ENCODE results near the gene DHH. TPM values are rescaled to one million over a fixed set of nuclear protein-coding genes. Genes with fewer than 3 reads are reported as not detected.

DHH gene
- total RNA-seq, 1 donor from 2014 or later: 0.63 TPM

DNA sequence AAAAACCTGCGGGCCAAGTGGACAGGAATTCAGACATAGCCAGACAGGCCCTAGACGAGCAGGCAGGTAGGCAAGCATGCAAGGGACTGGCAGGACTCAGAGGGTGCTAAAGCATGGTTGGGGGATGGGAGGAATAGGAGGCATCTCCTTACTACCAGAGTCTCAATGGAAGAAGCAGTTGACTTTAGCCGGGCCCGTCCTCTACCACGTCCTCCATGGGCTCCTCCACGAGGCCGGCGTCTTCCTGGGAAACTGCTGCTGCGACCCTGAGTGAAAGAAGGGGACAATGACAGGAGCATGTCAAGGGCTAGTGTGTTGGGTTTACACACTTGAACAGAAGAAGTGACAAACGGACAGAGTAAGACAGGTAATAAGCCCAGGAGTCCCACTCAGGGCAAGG lies 45.6 kb downstream of the DHH start:
- Mint-ChIP-seq H3K27me3 (ENCODE audit: low read depth) (no peaks in the 10 kb centered on the region), H3K4me1 (no peaks in the 10 kb centered on the region), H3K36me3 (peaks cover 57% of the 10 kb centered on the region), H3K4me3 (no peak overlapping the region), H3K27ac (no peak overlapping the region), H3K9me3 (no peaks in the 10 kb centered on the region)
- TF ChIP-seq, protein P1, sequence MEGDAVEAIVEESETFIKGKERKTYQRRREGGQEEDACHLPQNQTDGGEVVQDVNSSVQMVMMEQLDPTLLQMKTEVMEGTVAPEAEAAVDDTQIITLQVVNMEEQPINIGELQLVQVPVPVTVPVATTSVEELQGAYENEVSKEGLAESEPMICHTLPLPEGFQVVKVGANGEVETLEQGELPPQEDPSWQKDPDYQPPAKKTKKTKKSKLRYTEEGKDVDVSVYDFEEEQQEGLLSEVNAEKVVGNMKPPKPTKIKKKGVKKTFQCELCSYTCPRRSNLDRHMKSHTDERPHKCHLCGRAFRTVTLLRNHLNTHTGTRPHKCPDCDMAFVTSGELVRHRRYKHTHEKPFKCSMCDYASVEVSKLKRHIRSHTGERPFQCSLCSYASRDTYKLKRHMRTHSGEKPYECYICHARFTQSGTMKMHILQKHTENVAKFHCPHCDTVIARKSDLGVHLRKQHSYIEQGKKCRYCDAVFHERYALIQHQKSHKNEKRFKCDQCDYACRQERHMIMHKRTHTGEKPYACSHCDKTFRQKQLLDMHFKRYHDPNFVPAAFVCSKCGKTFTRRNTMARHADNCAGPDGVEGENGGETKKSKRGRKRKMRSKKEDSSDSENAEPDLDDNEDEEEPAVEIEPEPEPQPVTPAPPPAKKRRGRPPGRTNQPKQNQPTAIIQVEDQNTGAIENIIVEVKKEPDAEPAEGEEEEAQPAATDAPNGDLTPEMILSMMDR (IDR thresholded peaks at IDR 0.05; ENCODE audit: unreplicated experiment): no peak
- DNase-seq (ENCODE audit: low spot score in 2 of 2, unreplicated experiment in 2 of 2): no peak

DNA sequence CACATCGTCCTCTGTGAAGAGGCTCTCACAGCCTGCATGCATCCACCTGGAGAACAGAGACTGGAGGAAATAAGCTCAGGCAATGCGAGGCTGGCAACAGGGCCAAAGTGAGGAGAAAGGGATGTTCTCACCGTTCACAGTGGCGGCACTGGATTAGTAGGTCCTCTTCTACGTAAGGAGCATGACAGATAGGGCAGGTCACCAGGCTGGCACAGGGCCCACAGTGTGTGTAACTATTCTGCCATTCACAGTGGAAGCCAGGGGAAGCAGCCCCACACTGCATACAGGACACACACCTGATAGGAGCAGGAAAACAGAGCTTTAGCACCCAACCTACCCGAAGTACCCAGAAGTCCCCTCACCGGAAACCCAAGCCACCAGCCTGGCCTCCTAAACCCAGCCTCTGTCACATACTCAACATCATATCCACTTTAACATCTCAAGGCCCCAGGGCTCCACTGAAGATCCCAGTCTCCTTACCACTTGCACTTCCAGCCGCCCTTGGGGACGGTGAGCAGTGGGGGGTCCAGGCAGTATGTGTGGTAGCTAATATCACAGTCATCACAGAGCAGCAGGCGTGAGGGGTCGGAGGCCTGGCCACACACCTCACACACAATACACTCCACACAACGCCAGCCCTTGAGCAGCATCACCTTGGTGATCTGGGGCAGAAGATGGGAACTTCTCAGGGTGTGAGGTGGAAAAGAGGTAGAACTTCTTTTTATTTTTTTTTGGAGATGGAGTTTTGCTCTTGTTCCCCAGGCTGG lies 48.3 kb downstream of the DHH start:
- Mint-ChIP-seq H3K27me3 (ENCODE audit: low read depth) (no peaks in the 10 kb centered on the region), H3K27ac (no peak overlapping the region), H3K36me3 (peaks cover 56% of the 10 kb centered on the region), H3K9me3 (no peaks in the 10 kb centered on the region), H3K4me1 (no peaks in the 10 kb centered on the region), H3K4me3 (no peak overlapping the region)
- TF ChIP-seq, protein P1 (IDR thresholded peaks at IDR 0.05; ENCODE audit: unreplicated experiment): no peak
- no peak for DNase-seq (ENCODE audit: low spot score in 2 of 2, unreplicated experiment in 2 of 2)

DNA sequence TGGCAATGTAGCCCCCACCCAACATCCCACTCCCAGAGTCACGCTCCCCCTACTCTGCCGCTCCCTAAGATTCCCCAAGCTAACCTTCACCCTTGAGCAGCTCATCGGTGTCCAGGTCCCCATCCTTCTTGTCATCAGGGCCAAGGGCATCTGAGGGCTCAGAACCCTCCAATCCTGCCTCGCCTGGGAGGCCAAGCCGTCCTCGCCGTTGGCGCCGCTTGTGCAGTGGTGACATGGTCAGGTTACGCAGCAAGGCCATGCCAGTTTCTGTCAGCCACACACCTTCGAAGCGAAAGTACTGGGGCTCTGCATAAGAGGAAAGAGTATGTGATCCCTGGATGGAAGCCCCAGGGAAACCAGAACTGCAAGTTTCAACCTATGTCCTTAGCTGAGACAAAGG lies 49.9 kb downstream of the DHH start:
- Mint-ChIP-seq H3K9me3 (no peaks in the 10 kb centered on the region), H3K4me1 (no peaks in the 10 kb centered on the region), H3K4me3 (no peak overlapping the region), H3K27ac (no peak overlapping the region), H3K36me3 (peaks cover 51% of the 10 kb centered on the region), H3K27me3 (ENCODE audit: low read depth) (no peaks in the 10 kb centered on the region)
- DNase-seq (ENCODE audit: low spot score in 2 of 2, unreplicated experiment in 2 of 2): no peak
- TF ChIP-seq, protein P1 (IDR thresholded peaks at IDR 0.05; ENCODE audit: unreplicated experiment): no peak

DNA sequence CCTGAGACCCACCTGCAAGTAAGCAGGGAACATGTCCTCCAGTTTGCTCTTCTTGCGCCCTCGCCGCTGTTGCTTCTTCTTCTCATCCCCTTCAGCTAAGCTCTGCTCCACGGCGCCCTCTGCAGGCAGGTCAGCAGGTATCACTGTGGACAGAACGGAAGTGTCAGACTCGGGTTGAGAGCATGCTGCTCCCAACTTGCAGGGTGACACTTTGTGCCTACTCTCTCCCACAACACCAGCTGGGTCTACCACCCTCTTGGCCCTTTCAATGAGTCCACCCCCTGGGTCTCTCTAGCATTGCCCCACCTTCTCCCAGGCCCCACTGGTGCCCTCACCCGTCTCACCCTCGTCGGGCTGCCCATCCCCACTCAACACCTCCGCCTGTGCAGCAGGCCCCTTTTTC lies 50.7 kb downstream of the DHH start:
- H3K9me3 Mint-ChIP-seq: no peaks in the 10 kb centered on the region
- no peaks in the 10 kb centered on the region for H3K27me3 Mint-ChIP-seq (ENCODE audit: low read depth)
- DNase-seq (ENCODE audit: low spot score in 2 of 2, unreplicated experiment in 2 of 2): peak in 1 of 2 experiments; percentile 57
- peaks cover 49% of the 10 kb centered on the region for H3K36me3 Mint-ChIP-seq
- no peak overlapping the region for H3K4me3 Mint-ChIP-seq
- TF ChIP-seq, protein P1 (IDR thresholded peaks at IDR 0.05; ENCODE audit: unreplicated experiment): peak; percentile 51
- H3K27ac Mint-ChIP-seq: no peak overlapping the region
- no peaks in the 10 kb centered on the region for H3K4me1 Mint-ChIP-seq

DNA sequence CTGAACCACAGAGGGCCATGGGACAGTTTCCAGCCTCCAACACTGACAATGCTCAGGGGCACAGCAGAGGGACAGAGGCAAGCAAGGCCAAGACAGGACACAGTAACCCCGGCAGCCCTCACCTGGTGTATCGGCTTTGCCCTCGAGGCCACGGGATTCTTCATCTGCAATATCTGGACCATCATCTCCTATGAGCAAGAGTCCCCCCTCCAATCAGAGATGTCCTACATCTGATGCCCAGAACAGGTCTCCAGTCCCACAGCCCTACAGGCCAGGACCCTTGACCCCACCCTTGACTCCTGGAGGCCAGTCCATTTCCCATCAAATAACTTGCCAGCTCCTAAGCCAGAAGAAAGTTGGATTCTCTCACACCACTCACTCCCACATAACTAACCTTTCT lies 51.4 kb downstream of the DHH start:
- no peaks in the 10 kb centered on the region for H3K4me1 Mint-ChIP-seq
- H3K9me3 Mint-ChIP-seq: no peaks in the 10 kb centered on the region

More for the DNA sequence above, 51.4 kb downstream of the DHH start:
- DNase-seq (ENCODE audit: low spot score in 2 of 2, unreplicated experiment in 2 of 2): no peak
- TF ChIP-seq, protein P1 (IDR thresholded peaks at IDR 0.05; ENCODE audit: unreplicated experiment): no peak
- peaks cover 47% of the 10 kb centered on the region for H3K36me3 Mint-ChIP-seq
- no peak overlapping the region for H3K4me3 Mint-ChIP-seq
- H3K27me3 Mint-ChIP-seq (ENCODE audit: low read depth): no peaks in the 10 kb centered on the region
- no peak overlapping the region for H3K27ac Mint-ChIP-seq
